HG03342 (cell line): Measurements from ENCODE around the gene RRH.

Experiments
- ATAC-seq: cut with Tn5 transposase; IDR thresholded peaks from one replicate; pipeline ENCODE4 v1.9.1; 2021; ENCODE audit warnings: mild to moderate bottlenecking, moderate library complexity; ENCODE audit not compliant: unreplicated experiment

RRH gene

GRCh38 chr4:109879636-109880314 lies 52.0 kb downstream of the RRH start:
- ATAC-seq: no peak

GRCh38 chr4:109886303-109886702 lies 58.5 kb downstream of the RRH start:
- no peak for ATAC-seq

GRCh38 chr4:109887071-109887470 lies 59.3 kb downstream of the RRH start:
- no peak for ATAC-seq

- ATAC-seq: no peak
Observed at GRCh38 chr4:109890076-109890475, 62.3 kb downstream of the RRH start.
